Hematopoietic multipotent progenitor cell treated with erythropoietin and hydrocortisone succinate and interleukin-3 and kit ligand, for 8 days (in vitro differentiated cells): ENCODE data around the gene EEF1AKMT1.
"Not testable (repeated sequence)": the region's sequence is repeated elsewhere in the genome, so short reads cannot be mapped to it uniquely, and the experiment has no call there.

Experiments used
- DNase-seq: peaks from one replicate; pipeline ENCODE4 v3.0.0-alpha.2; 2015

Gene EEF1AKMT1

DNA sequence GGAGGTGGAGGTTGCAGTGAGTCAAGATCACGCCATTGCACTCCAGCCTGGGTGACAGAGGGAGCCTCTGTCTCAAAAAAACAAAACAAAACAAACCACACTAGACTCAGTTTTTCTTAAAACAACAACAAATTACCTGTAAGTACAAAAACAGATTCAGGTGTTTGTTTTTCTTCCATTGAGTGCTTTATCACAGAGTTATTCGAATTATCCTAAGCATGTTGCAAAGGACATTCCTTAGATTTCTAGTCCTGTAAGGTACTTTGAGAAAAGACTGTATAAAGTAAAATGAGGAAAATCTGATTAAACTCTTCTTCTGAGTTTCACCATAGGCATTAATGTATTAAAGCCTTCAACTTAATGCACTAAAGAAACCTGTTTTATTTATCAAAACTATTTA, 2.2 kb upstream of the EEF1AKMT1 start:
- no peak for DNase-seq

DNA sequence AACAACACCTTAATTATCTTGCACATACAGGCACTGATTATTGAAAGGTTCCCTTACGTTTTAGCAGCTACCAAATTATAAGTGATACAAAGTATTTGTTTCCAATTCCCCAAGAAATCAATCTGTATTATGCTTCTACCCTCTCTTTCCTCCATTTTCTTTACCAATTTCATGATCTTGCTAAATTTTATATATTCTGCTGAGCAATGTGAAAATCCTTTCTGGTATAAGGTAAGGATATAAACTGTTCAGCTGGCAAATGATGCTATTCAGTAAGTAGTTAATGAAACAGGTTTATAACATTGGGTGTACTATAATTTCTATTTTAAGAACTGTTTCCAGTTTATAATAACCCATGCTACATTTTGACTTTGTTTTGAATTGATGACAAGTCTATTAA, 985 bp upstream of the EEF1AKMT1 start:
- DNase-seq, result no peak

GRCh38 chr13:20772401-20773131, 1.2 kb downstream of the EEF1AKMT1 start:
- no peak for DNase-seq

DNA sequence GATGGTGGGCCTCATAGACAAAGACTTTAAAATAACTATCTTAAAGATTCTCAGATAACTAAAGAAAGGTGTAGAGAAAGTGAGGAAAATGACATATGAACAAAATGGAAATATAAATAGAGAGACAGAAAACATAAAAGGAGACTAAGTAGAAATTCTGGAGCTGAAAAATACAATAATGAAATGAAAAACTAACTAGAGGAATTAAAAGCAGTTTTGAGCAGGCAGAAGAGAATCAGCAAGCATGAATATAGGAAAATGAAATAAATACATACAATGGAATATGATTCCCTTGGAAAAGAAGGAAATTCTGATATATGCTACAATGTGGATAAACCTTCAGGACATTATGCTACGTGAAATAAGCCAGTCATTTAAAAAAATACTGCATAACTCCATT, 3.9 kb downstream of the EEF1AKMT1 start:
- no peak for DNase-seq

- no peak for DNase-seq
These were observed 4.7 kb downstream of the EEF1AKMT1 start for GRCh38 chr13:20769091-20769490.

DNA sequence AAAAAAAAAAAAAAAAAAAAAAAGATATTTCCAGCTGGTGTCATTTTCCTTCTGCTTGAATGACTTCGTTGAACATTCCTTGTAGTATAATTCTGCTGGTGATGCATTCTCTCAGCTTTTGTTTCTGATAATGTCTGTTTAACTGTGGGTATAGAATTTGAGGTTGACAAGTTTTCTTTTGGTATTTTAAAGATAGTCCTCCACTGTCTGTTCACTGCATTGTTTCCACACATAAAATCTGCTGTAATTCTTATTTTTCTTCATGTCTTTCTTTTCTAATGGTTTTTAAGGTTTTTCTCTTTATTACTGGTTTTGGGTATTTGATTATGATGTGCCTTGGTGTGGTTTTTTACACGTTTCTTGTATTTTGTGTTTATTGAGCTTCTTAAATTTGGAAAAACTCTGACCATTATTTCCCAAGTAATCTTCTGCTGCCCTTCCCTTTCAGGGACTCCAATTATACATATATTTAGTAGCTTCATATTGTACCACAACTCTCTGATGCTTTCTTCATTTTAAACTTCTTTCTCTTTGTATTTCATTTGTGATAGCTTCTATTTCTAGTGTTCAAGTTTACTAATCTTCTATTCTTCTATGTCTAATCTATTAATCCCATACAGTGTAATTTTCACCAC, 6.3 kb downstream of the EEF1AKMT1 start:
- no peak for DNase-seq

DNA sequence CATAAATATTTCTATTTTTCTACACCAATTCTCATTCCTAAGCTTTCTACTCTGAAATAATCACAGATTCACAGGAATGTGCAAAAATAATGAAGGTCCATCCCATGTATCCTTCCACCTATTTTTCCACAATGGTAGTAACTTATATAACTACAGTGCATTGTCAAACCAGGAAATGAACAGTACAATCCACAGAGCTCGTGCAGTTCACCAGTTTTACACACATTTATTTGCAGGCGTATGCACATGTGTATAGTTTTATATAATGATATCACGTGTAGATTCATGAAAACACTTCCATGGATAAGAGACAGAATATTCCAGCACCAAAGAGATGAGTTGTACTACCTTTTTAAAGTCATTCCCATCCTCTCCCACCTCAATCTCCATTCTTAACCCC, 12.9 kb downstream of the EEF1AKMT1 start:
- no peak for DNase-seq

DNA sequence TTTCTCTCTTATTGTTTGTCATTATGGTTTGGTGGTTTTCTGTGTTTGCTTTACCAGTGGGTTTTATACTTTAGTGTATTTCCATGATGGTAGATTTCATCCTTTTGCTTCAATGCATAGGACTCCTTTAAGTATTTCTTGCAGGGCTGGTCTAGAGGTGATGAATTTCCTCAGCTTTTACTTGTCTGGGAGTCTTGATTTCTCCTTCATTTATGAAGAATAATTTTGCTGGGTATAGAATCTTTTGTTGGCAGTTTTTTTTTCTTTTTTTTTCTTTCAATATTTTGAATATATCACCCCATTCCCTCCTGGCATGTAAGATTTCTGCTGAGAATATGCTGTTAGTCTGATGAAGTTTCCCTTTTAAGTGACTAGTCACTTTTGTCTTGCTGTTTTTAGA, 19.8 kb downstream of the EEF1AKMT1 start:
- no peak for DNase-seq

DNA sequence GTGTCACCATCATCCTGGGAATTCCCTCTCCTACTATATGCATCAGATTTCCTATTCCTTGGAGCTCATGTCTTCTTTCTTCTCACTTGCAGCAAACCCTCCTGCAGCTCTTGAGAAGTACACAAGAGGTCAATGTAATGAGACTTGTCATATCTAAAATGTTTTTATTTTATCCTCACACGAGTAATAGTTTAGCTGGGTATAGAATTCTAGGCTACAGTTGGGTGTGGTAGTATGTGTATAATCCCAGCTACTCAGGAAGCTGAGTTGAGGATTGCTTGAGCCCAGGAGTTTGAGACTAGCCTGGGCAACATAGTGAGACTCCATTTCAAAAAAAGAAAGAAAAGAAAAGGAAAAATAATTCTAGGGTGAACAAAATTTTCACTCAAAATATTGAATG, 24.4 kb downstream of the EEF1AKMT1 start:
- no peak for DNase-seq

DNA sequence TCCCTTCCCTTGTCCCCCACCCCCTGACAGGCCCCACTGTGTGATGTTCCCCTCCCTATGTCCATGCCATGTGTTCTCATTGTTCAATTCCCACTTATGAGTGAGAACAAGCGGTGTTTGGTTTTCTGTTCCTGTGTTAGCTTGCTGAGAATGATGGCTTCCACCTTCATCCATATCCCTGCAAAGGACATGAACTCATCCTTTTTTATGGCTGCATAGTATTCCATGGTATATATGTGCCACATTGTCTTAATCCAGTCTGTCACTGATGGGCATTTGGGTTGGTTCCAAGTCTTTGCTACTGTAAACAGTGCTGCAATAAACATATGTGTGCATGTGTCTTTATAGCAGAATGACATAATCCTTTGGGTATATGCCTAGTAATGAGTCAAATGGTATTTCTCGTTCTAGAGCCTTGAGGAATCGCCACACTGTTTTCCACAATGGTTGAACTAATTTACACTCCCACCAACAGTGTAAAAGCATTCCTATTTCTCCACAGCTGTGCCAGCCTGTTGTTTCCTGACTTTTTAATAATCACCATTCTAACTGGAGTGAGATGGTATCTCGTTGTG, 29.8 kb downstream of the EEF1AKMT1 start:
- not testable (repeated sequence) for DNase-seq

- DNase-seq, result no peak
These were observed 33.7 kb downstream of the EEF1AKMT1 start for GRCh38 chr13:20740021-20740420.

DNA sequence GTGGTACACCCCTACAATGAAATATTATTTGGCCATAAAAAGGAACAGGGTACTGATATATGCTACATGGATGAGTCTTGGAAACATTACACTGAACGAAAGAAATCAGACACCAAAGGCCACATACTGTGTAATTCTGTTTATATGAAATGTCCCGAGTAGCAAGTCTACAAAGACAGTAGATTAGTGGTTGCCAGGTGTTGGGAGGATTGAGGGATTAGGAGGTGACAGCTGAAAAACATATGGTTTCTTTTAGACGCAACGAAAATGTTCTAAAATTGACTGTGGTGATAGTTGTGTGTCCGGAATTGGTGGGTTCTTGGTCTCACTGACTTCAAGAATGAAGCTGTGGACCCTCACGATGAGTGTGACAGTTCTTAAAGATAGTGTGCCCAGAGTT, 35.1 kb downstream of the EEF1AKMT1 start:
- no peak for DNase-seq

DNA sequence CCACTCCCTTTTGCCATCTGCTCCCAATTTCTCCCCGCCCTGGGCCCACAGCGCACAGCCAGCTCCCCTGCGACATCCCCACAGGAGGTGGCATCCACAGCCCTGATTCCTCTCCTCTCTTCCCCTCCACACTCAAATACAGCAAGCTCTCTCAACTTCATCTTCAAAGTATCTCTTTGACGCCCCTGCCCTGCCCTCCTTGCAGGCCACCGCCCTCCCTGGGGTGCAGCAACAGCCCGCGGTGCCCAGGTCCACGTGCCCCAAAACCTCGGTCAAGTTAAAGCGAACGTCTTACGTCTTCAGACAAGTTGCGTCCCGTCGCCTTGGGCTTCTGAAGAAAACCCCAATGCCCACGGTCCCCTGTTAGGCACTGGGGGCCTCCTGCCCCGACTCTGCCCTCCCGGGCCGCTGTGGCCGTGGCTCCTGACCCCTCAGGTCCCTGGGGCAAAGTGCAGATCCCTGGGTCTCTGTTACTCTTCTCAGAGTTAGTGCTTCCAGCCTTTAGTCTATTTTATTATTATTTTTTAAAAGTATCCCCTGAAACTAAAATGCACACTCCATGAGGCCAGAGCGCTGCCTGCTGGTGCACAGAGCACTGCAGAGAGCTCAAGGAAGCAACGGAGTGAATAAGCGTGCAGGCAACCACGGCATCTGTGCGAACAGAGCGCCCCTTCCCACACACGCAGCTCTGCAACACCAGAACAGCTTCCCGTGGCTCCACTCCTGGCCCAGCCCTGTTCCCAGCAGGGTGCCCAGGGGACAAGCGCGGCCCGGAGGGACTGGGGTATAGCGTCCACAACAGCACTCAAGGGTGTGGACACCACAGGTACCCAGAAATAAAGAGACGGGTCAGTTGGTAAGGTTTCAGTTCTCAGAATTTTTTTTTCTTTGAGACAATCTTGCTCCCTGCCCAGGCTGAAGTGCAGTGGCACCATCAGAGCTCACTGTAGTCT, 43.9 kb downstream of the EEF1AKMT1 start:
- no peak for DNase-seq

DNA sequence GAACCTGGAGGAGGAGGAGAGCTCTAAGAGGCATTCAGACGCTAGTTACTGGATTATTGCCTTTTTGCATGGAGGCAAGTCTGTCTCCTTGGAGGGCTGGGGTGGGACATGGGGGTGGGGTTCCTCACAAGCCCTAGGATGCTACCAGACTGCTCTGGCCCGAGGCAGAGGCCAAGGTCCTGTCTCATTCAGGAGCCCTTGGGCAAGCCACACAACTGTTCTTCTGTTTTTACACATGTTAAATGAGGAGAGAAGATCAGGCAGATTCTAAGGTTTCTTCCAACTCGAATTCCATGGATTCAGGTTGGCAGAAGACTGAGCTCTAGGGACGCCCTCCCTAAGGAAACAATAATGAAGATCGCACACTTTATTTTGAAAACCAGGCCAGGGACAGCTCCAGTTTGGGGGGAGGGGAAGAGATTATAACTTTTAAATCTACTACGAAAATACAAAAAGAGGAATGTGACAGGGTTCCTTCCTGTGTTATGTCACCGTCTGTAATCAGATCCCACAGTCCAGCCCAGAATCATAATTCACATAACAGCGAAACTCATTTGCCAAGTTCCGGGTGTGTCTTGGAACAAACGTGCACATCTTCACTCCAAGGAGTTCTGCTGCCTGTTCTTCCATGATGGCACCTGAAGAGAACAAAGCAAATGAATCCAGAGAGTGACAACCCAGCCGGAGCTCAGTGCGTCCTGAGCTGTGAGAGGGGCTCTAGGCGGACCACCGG, 45.0 kb downstream of the EEF1AKMT1 start:
- no peak for DNase-seq

- peak; percentile 6 for DNase-seq
These were observed 45.9 kb downstream of the EEF1AKMT1 start for GRCh38 chr13:20727856-20728255.

DNA sequence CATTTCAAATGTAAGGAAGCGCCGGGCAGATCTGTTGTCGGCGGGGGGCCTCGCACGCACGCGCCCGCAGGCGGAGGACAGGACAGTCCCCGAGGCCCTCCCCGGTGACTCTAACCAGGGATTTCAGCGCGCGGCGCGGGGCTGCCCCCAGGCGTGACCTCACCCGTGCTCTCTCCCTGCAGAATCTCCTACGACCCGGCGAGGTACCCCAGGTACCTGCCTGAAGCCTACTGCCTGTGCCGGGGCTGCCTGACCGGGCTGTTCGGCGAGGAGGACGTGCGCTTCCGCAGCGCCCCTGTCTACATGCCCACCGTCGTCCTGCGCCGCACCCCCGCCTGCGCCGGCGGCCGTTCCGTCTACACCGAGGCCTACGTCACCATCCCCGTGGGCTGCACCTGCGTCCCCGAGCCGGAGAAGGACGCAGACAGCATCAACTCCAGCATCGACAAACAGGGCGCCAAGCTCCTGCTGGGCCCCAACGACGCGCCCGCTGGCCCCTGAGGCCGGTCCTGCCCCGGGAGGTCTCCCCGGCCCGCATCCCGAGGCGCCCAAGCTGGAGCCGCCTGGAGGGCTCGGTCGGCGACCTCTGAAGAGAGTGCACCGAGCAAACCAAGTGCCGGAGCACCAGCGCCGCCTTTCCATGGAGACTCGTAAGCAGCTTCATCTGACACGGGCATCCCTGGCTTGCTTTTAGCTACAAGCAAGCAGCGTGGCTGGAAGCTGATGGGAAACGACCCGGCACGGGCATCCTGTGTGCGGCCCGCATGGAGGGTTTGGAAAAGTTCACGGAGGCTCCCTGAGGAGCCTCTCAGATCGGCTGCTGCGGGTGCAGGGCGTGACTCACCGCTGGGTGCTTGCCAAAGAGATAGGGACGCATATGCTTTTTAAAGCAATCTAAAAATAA, 52.1 kb downstream of the EEF1AKMT1 start:
- DNase-seq, result peak; percentile 73

DNA sequence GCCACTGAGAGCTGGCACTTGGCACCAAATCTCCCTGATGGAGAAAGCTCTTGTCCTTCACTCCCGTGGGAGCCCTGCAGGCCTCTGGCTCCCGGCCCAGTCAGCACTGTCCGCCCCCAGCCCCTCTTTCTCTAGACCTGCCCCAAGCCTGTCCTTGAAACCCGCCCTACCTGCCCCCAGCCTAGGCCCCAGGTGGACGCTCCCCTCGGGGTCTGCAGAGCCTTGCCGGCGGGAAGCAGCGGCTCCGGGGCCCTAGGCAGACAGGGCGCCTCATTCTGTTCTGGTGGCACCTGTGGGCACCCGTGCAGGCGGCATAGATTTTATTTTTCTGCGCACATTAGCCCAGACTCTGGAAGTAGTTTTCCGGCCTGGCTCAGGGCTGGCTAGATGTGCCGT, 52.7 kb downstream of the EEF1AKMT1 start:
- DNase-seq, result no peak

- DNase-seq, result no peak
These were observed 53.3 kb downstream of the EEF1AKMT1 start for GRCh38 chr13:20720499-20720898.

- DNase-seq, result no peak
These were observed 54.0 kb downstream of the EEF1AKMT1 start for GRCh38 chr13:20719783-20720182.

DNA sequence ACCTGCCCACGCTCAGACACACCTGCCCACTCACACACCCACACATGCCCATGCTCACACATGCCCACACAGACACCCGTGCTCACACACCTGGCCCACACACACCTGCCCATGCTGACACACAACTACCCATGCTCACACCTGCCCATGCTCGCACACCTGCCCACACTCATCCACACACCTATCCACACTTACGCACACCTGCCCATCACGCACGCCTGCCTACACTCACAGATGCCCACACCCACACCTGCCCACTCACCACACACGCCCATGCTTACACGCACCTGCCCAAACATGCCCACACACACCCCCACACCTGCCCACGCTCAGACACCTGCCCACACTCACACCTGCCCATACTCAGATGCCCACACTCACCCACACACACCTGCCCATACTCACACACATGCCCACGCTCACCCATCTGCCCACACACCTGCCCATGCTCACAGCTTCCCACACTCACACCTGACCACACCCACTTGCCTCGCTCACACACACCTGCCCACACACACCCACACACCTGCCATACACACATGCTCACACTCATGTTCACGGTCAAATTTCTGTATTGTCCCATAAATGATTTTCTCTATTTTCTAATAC, 54.7 kb downstream of the EEF1AKMT1 start:
- DNase-seq, result no peak
